Measurements from ENCODE around the gene SRSF10.

SRSF10 gene

GRCh38 chr1:23914921-23915320, 65.2 kb downstream of the SRSF10 start:
- DNase-seq (ENCODE audit: low read depth in 2 of 2, low spot score in 1 of 2), result no peak

Data from stimulated activated CD8-positive, alpha-beta memory T cell treated with anti-CD3 and anti-CD28 coated beads, Interleukin-4, amount 100 ng/mL, for 4 hours (primary cell).